ENCODE data around the gene AQP2. TPM values are rescaled to one million over a fixed set of nuclear protein-coding genes. Genes with fewer than 3 reads are reported as not detected.

AQP2 gene
- total RNA-seq, 2 donors from 2014 or later: not detected

- no peak overlapping the region for H3K27ac ChIP-seq (ENCODE audit: low read depth, low read length)
- no peak overlapping the region for H3K4me3 ChIP-seq (ENCODE audit: low read length)
- H3K27me3 ChIP-seq (ENCODE audit: control insufficient read depth, insufficient read depth, low read length, poor library complexity, severe bottlenecking): peaks cover 31% of the 10 kb centered on the region
- Mint-ChIP-seq H3K27ac (no peak overlapping the region), H3K4me3 (no peak overlapping the region), H3K27me3 (ENCODE audit: insufficient read depth) (peaks cover 6% of the 10 kb centered on the region), H3K4me1 (peaks cover 69% of the 10 kb centered on the region), H3K9me3 (no peaks in the 10 kb centered on the region), H3K36me3 (ENCODE audit: low read depth) (no peaks in the 10 kb centered on the region)
- H3K4me1 ChIP-seq (ENCODE audit: control insufficient read depth, insufficient read depth, low read length): peaks cover 26% of the 10 kb centered on the region
- no peaks in the 10 kb centered on the region for H3K9me3 ChIP-seq (ENCODE audit: control insufficient read depth, low read length)
- 93 to 98% methylated on average over 4 to 7 of the region's 7 CpGs for WGBS, 2 experiments (ENCODE audit: insufficient coverage in 1 of 2, insufficient read length in 1 of 2)
- DNase-seq: peak; percentile 31
- no peak for TF ChIP-seq CTCF (conservative IDR thresholded peaks at IDR 0.05)
- no peak overlapping the region for H3K9ac ChIP-seq (ENCODE audit: extremely low read depth, low read length, poor library complexity, severe bottlenecking)
- no peaks in the 10 kb centered on the region for H3K36me3 ChIP-seq (ENCODE audit: control insufficient read depth, insufficient read depth, low read length)
These were observed 31.9 kb downstream of the AQP2 start for GRCh38 chr12:49982246-49983087.

- peaks cover 4% of the 10 kb centered on the region for H3K27me3 Mint-ChIP-seq (ENCODE audit: insufficient read depth)
- peaks cover 9% of the 10 kb centered on the region for H3K36me3 ChIP-seq (ENCODE audit: control insufficient read depth, insufficient read depth, low read length)
- H3K9ac ChIP-seq (ENCODE audit: extremely low read depth, low read length, poor library complexity, severe bottlenecking): no peak overlapping the region
- peak; percentile 71 for DNase-seq
- H3K9me3 Mint-ChIP-seq: no peaks in the 10 kb centered on the region
- H3K27me3 ChIP-seq (ENCODE audit: control insufficient read depth, insufficient read depth, low read length, poor library complexity, severe bottlenecking): peaks cover 31% of the 10 kb centered on the region
- peaks cover 28% of the 10 kb centered on the region for H3K4me1 ChIP-seq (ENCODE audit: control insufficient read depth, insufficient read depth, low read length)
- whole genome bisulfite sequencing, 2 experiments (ENCODE audit: insufficient coverage in 1 of 2, insufficient read length in 1 of 2): 37 to 63% methylated on average over 6 to 8 of the region's 8 CpGs
- H3K4me3 ChIP-seq (ENCODE audit: low read length): no peak overlapping the region
- H3K27ac Mint-ChIP-seq: peak overlapping the region; percentile 57
- peak overlapping the region; percentile 3 for H3K4me3 Mint-ChIP-seq
- peaks cover 72% of the 10 kb centered on the region for H3K4me1 Mint-ChIP-seq
- no peak for TF ChIP-seq CTCF (conservative IDR thresholded peaks at IDR 0.05)
- H3K9me3 ChIP-seq (ENCODE audit: control insufficient read depth, low read length): no peaks in the 10 kb centered on the region
- H3K36me3 Mint-ChIP-seq (ENCODE audit: low read depth): peaks cover 6% of the 10 kb centered on the region
- H3K27ac ChIP-seq (ENCODE audit: low read depth, low read length): peak overlapping the region; percentile 29
These were observed 33.4 kb downstream of the AQP2 start for GRCh38 chr12:49983892-49984291.

- Histone ChIP-seq H3K4me3 (ENCODE audit: low read length) (no peak overlapping the region), H3K4me1 (ENCODE audit: control insufficient read depth, insufficient read depth, low read length) (peaks cover 26% of the 10 kb centered on the region), H3K36me3 (ENCODE audit: control insufficient read depth, insufficient read depth, low read length) (peaks cover 14% of the 10 kb centered on the region), H3K9ac (ENCODE audit: extremely low read depth, low read length, poor library complexity, severe bottlenecking) (no peak overlapping the region), H3K27me3 (ENCODE audit: control insufficient read depth, insufficient read depth, low read length, poor library complexity, severe bottlenecking) (peaks cover 31% of the 10 kb centered on the region), H3K9me3 (ENCODE audit: control insufficient read depth, low read length) (no peaks in the 10 kb centered on the region), H3K27ac (ENCODE audit: low read depth, low read length) (peak overlapping the region; percentile 29)
- peaks cover 69% of the 10 kb centered on the region for H3K4me1 Mint-ChIP-seq
- H3K27ac Mint-ChIP-seq: peak overlapping the region; percentile 80
- peaks cover 8% of the 10 kb centered on the region for H3K36me3 Mint-ChIP-seq (ENCODE audit: low read depth)
- DNase-seq: peak; percentile 54
- TF ChIP-seq CTCF (conservative IDR thresholded peaks at IDR 0.05): no peak
- WGBS, 2 experiments (ENCODE audit: insufficient coverage in 1 of 2, insufficient read length in 1 of 2): 85 to 97% methylated on average over 9 of the region's 9 CpGs
- H3K9me3 Mint-ChIP-seq: no peaks in the 10 kb centered on the region
- H3K4me3 Mint-ChIP-seq: no peak overlapping the region
- peaks cover 4% of the 10 kb centered on the region for H3K27me3 Mint-ChIP-seq (ENCODE audit: insufficient read depth)
These were observed 34.2 kb downstream of the AQP2 start for GRCh38 chr12:49984476-49985359.
